GM15510 (cell line): ENCODE results near the gene CGA.

Experiments used
- POLR2A ChIP-seq: IDR thresholded peaks from 3 replicates; pipeline ENCODE4 v1.6.1; 2011; ENCODE audit warnings: borderline replicate concordance; ENCODE audit not compliant: insufficient read length; ENCODE audit errors: extremely low read depth

Gene CGA

GRCh38 chr6:87095087-87095509, at the start of gene CGA:
CGA (minus strand) TSS chr6:87095106; CDS start chr6:87088200, 6,906 bp downstream.
- no peak for TF ChIP-seq POLR2A

GRCh38 chr6:87139236-87139635, 44.3 kb upstream of the CGA start:
- TF ChIP-seq POLR2A: no peak

- no peak for TF ChIP-seq POLR2A
Measured at GRCh38 chr6:87136963-87137362, 42.1 kb upstream of the CGA start.

GRCh38 chr6:87127737-87128136, 32.8 kb upstream of the CGA start:
- no peak for TF ChIP-seq POLR2A

GRCh38 chr6:87126501-87126900, 31.6 kb upstream of the CGA start:
- TF ChIP-seq POLR2A: no peak

- no peak for TF ChIP-seq POLR2A
Measured at GRCh38 chr6:87124074-87124473, 29.2 kb upstream of the CGA start.

GRCh38 chr6:87122477-87122876, 27.6 kb upstream of the CGA start:
- no peak for TF ChIP-seq POLR2A

- TF ChIP-seq POLR2A: no peak
Measured at GRCh38 chr6:87118054-87118453, 23.1 kb upstream of the CGA start.

- no peak for TF ChIP-seq POLR2A
Measured at GRCh38 chr6:87116922-87117321, 22.0 kb upstream of the CGA start.

- TF ChIP-seq POLR2A: no peak
Measured at GRCh38 chr6:87115402-87116135, 20.7 kb upstream of the CGA start.

GRCh38 chr6:87110636-87111035, 15.7 kb upstream of the CGA start:
- TF ChIP-seq POLR2A: no peak

GRCh38 chr6:87105823-87106222, 10.9 kb upstream of the CGA start:
- no peak for TF ChIP-seq POLR2A

- no peak for TF ChIP-seq POLR2A
Measured at GRCh38 chr6:87104667-87105066, 9.8 kb upstream of the CGA start.

- TF ChIP-seq POLR2A: no peak
Measured at GRCh38 chr6:87103977-87104601, 9.2 kb upstream of the CGA start.

GRCh38 chr6:87102151-87102621, 7.3 kb upstream of the CGA start:
- TF ChIP-seq POLR2A: no peak

- no peak for TF ChIP-seq POLR2A
Measured at GRCh38 chr6:87101067-87101466, 6.2 kb upstream of the CGA start.
